K562 (cell line): ENCODE measurements around the gene BRINP2.

ENCODE experiments used
- CHD2 ChIP-seq: IDR thresholded peaks from 2 replicates; pipeline ENCODE4 v1.6.1; 2011; ENCODE audit warnings: low read depth, low read length
- HDAC2 ChIP-seq: fragments of 450-650 bp; IDR thresholded peaks from 2 replicates; pipeline ENCODE4 v1.6.1; 2016; ENCODE audit warnings: mild to moderate bottlenecking
- MYBL2 ChIP-seq, 2 experiments: fragments of 450-650 bp in 1 of 2; sonication (generic) in 1 of 2; formaldehyde crosslinking in 1 of 2; IDR thresholded peaks; 2 replicates each; pipeline versions ENCODE4 v1.6.1 to v1.8.1; 2017 to 2022; ENCODE audit warnings: borderline replicate concordance in 1 of 2, inconsistent platforms in 1 of 2, low read depth in 1 of 2, mild to moderate bottlenecking in 1 of 2, missing genetic modification reagents in 1 of 2, moderate library complexity in 1 of 2
- NFRKB ChIP-seq: fragments of 450-650 bp; IDR thresholded peaks from 2 replicates; pipeline ENCODE4 v1.6.1; 2016; ENCODE audit warnings: low read depth
- POLR2A ChIP-seq: fragments of 450-650 bp; conservative IDR thresholded peaks from 2 replicates; pipeline ENCODE4 v1.6.1; 2016
- SAP30 ChIP-seq: fragments of 200-600 bp; sonication (generic); IDR thresholded peaks from 2 replicates; pipeline ENCODE4 v1.6.1; 2012; ENCODE audit warnings: borderline replicate concordance, low read depth, mild to moderate bottlenecking, moderate library complexity, low read length, control low read depth, inconsistent platforms; ENCODE audit not compliant: insufficient read depth, poor library complexity, severe bottlenecking
- SMC3 ChIP-seq: conservative IDR thresholded peaks from 2 replicates; pipeline ENCODE4 v1.6.1; 2011; ENCODE audit warnings: low read depth, low read length, improper control_type of control experiment; ENCODE audit not compliant: insufficient read depth
- ZBTB40 ChIP-seq, 2 experiments: fragments of 450-650 bp in 1 of 2; sonication (generic) in 1 of 2; formaldehyde crosslinking in 1 of 2; IDR thresholded peaks; 2 replicates each; pipeline versions ENCODE4 v1.7.1 to v1.9.0; 2016 to 2022; ENCODE audit warnings: inconsistent platforms in 1 of 2, mild to moderate bottlenecking in 1 of 2, missing genetic modification reagents in 1 of 2
- ZFX ChIP-seq: sonication (generic); formaldehyde crosslinking; IDR thresholded peaks from 2 replicates; pipeline ENCODE4 v1.8.0; 2022; ENCODE audit warnings: mild to moderate bottlenecking, missing genetic modification reagents, moderate library complexity
- ZNF253 ChIP-seq: fragments of 250-450 bp; sonication (Bioruptor Pico); conservative IDR thresholded peaks from 2 replicates; pipeline ENCODE4 v1.6.1; 2021; ENCODE audit warnings: mild to moderate bottlenecking
- ZNF639 ChIP-seq, 2 experiments: fragments of 200-800 bp in 1 of 2; sonication (Bioruptor generic) in 1 of 2; sonication (generic) in 1 of 2; formaldehyde crosslinking in 1 of 2; IDR thresholded peaks in 1 of 2; conservative IDR thresholded peaks in 1 of 2; 2 replicates each; pipeline versions ENCODE4 v1.5.0 to v1.6.1; 2016 to 2020; ENCODE audit warnings: missing compliant biosample characterization in 1 of 2, missing genetic modification characterization in 1 of 2, missing genetic modification reagents in 1 of 2
- TF ChIP-seq, protein P1 (sequence below): sonication (generic); IDR thresholded peaks from 2 replicates; pipeline ENCODE4 v1.6.1; 2016
- TF ChIP-seq, protein P2 (sequence below): sonication (generic); formaldehyde crosslinking; IDR thresholded peaks from 2 replicates; pipeline ENCODE4 v1.9.0; 2022; ENCODE audit warnings: mild to moderate bottlenecking, missing genetic modification reagents
- TF ChIP-seq, protein P3 (sequence below), 3 experiments: IDR thresholded peaks in 2 of 3; conservative IDR thresholded peaks in 1 of 3; 2 replicates each; pipeline ENCODE4 v1.5.1; 2011 to 2012; ENCODE audit warnings: low read length in 3 of 3, mild to moderate bottlenecking in 3 of 3, control low read depth in 2 of 3, improper control_type of control experiment in 1 of 3, inconsistent platforms in 1 of 3, low read depth in 1 of 3, mixed read lengths in 1 of 3, moderate library complexity in 1 of 3; ENCODE audit not compliant: insufficient read depth in 2 of 3

GRCh38 chr1:177171536-177172123, 872 bp downstream of the BRINP2 start:
- TF ChIP-seq POLR2A (no peak), ZFX (no peak), ZNF253 (CRISPR knock-in tag) (no peak), HDAC2 (no peak), CHD2 (no peak), SAP30 (no peak), ZNF639 (CRISPR knock-in tag; conservative IDR thresholded peaks at IDR 0.05 in 1 of 2, IDR thresholded peaks at IDR 0.05 in 1 of 2) (no peak), SMC3 (no peak), MYBL2 (IDR thresholded peaks at IDR 0.05; ENCODE audit: low read depth) (no peak), MYBL2 (CRISPR knock-in tag; IDR thresholded peaks at IDR 0.05; ENCODE audit: borderline replicate concordance) (no peak), ZBTB40 (IDR thresholded peaks at IDR 0.05) (no peak), ZBTB40 (CRISPR knock-in tag; IDR thresholded peaks at IDR 0.05) (no peak), NFRKB (no peak)
- TF ChIP-seq, protein P1, sequence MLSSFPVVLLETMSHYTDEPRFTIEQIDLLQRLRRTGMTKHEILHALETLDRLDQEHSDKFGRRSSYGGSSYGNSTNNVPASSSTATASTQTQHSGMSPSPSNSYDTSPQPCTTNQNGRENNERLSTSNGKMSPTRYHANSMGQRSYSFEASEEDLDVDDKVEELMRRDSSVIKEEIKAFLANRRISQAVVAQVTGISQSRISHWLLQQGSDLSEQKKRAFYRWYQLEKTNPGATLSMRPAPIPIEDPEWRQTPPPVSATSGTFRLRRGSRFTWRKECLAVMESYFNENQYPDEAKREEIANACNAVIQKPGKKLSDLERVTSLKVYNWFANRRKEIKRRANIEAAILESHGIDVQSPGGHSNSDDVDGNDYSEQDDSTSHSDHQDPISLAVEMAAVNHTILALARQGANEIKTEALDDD = no peak
- TF ChIP-seq, protein P2, sequence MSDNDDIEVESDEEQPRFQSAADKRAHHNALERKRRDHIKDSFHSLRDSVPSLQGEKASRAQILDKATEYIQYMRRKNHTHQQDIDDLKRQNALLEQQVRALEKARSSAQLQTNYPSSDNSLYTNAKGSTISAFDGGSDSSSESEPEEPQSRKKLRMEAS = no peak
- TF ChIP-seq, protein P3, sequence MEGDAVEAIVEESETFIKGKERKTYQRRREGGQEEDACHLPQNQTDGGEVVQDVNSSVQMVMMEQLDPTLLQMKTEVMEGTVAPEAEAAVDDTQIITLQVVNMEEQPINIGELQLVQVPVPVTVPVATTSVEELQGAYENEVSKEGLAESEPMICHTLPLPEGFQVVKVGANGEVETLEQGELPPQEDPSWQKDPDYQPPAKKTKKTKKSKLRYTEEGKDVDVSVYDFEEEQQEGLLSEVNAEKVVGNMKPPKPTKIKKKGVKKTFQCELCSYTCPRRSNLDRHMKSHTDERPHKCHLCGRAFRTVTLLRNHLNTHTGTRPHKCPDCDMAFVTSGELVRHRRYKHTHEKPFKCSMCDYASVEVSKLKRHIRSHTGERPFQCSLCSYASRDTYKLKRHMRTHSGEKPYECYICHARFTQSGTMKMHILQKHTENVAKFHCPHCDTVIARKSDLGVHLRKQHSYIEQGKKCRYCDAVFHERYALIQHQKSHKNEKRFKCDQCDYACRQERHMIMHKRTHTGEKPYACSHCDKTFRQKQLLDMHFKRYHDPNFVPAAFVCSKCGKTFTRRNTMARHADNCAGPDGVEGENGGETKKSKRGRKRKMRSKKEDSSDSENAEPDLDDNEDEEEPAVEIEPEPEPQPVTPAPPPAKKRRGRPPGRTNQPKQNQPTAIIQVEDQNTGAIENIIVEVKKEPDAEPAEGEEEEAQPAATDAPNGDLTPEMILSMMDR (IDR thresholded peaks at IDR 0.05 in 2 of 3, conservative IDR thresholded peaks at IDR 0.05 in 1 of 3; ENCODE audit: insufficient read depth in 2 of 3, low read depth in 1 of 3, low read length in 3 of 3) = no peak
